ENCODE results near the gene TCP11L2.

The TCP11L2 gene

GRCh38 chr12:106331599-106331998 is 29.1 kb downstream of the TCP11L2 start:
- Histone ChIP-seq H3K9me3 (replicated peaks; ENCODE audit: insufficient read depth, low read length) (no peaks in the 10 kb centered on the region), H4K20me1 (ENCODE audit: insufficient read depth, low read length) (no peaks in the 10 kb centered on the region), H3K4me3 (ENCODE audit: low read length) (no peak overlapping the region), H3K9me2 (replicated peaks; ENCODE audit: insufficient read depth, low read length) (no peaks in the 10 kb centered on the region), H3K4me1 (ENCODE audit: low read length) (no peaks in the 10 kb centered on the region), H3K79me2 (ENCODE audit: low read length) (no peaks in the 10 kb centered on the region), H2AFZ (ENCODE audit: low read length) (no peak overlapping the region), H3K4me2 (ENCODE audit: low read depth, low read length) (no peak overlapping the region), H3K27me3 (replicated peaks; ENCODE audit: insufficient read depth, low read length) (no peaks in the 10 kb centered on the region), H3F3A (ENCODE audit: insufficient read depth, low read length) (no peaks in the 10 kb centered on the region), H3K36me3 (replicated peaks; ENCODE audit: insufficient read depth, low read length) (no peaks in the 10 kb centered on the region), H3K9ac (ENCODE audit: low read length) (no peak overlapping the region), H3K27ac (ENCODE audit: low read length) (no peak overlapping the region)
- DNase-seq: no peak
- TF ChIP-seq CTCF (IDR thresholded peaks at IDR 0.05; ENCODE audit: low read length) (no peak), EZH2 (optimal IDR thresholded peaks at IDR 0.05; ENCODE audit: low read depth, low read length) (no peak), EZH2phosphoT487 (IDR thresholded peaks at IDR 0.05; ENCODE audit: low read length) (no peak)

DNA sequence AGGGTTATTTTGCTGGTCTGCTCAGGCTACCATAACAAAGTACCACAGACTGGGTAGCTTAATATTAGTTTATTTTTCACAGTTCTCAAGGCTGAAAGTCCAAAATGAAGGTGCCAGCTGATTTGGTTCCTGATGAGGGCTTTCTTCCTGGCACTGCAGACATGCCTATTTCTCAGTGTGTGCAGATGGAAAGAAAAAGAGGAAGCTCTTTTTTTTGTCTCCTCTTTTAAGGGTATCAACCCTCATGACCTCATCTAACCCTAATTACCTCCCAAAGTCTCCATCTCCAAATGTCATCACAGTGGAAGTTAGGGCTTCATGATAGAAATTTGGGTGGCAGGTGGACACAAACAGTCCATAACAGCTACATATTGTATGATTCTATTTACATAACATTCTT is 30.0 kb downstream of the TCP11L2 start:
- Histone ChIP-seq H4K20me1 (ENCODE audit: insufficient read depth, low read length) (no peaks in the 10 kb centered on the region), H3K4me2 (ENCODE audit: low read depth, low read length) (no peak overlapping the region), H3K4me1 (ENCODE audit: low read length) (no peaks in the 10 kb centered on the region), H3K27me3 (replicated peaks; ENCODE audit: insufficient read depth, low read length) (no peaks in the 10 kb centered on the region), H3F3A (ENCODE audit: insufficient read depth, low read length) (no peaks in the 10 kb centered on the region), H3K9me3 (replicated peaks; ENCODE audit: insufficient read depth, low read length) (no peaks in the 10 kb centered on the region), H3K79me2 (ENCODE audit: low read length) (no peaks in the 10 kb centered on the region), H3K36me3 (replicated peaks; ENCODE audit: insufficient read depth, low read length) (no peaks in the 10 kb centered on the region), H3K9me2 (replicated peaks; ENCODE audit: insufficient read depth, low read length) (no peaks in the 10 kb centered on the region), H3K4me3 (ENCODE audit: low read length) (no peak overlapping the region), H2AFZ (ENCODE audit: low read length) (no peak overlapping the region), H3K9ac (ENCODE audit: low read length) (no peak overlapping the region), H3K27ac (ENCODE audit: low read length) (no peak overlapping the region)
- DNase-seq: no peak
- TF ChIP-seq EZH2phosphoT487 (IDR thresholded peaks at IDR 0.05; ENCODE audit: low read length) (no peak), CTCF (IDR thresholded peaks at IDR 0.05; ENCODE audit: low read length) (no peak), EZH2 (optimal IDR thresholded peaks at IDR 0.05; ENCODE audit: low read depth, low read length) (no peak)

DNA sequence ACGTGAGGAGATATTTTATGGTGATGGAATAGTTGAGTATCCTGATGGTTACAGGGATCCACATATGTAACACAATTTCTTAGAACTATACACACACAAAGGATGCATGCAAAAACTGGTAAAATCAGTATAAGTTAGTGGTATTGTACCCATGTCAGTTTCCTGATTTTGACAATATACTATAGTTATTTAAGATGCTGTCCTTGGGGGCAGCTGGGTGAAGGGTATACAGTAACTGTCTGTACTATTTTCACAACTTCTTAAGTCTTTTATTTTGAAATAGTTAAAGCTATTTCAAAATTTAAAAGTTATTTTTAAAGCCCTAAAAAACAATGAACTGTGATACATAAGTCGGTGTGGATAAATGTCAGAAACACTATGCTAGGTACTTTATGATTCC is 30.5 kb downstream of the TCP11L2 start:
- Histone ChIP-seq H3K9me3 (replicated peaks; ENCODE audit: insufficient read depth, low read length) (no peaks in the 10 kb centered on the region), H3K9ac (ENCODE audit: low read length) (no peak overlapping the region), H2AFZ (ENCODE audit: low read length) (no peak overlapping the region), H3K27me3 (replicated peaks; ENCODE audit: insufficient read depth, low read length) (no peaks in the 10 kb centered on the region), H3K27ac (ENCODE audit: low read length) (no peak overlapping the region), H3K4me1 (ENCODE audit: low read length) (no peaks in the 10 kb centered on the region), H3K79me2 (ENCODE audit: low read length) (no peaks in the 10 kb centered on the region), H3K36me3 (replicated peaks; ENCODE audit: insufficient read depth, low read length) (no peaks in the 10 kb centered on the region), H3K9me2 (replicated peaks; ENCODE audit: insufficient read depth, low read length) (no peaks in the 10 kb centered on the region), H4K20me1 (ENCODE audit: insufficient read depth, low read length) (no peaks in the 10 kb centered on the region), H3K4me3 (ENCODE audit: low read length) (no peak overlapping the region), H3K4me2 (ENCODE audit: low read depth, low read length) (no peak overlapping the region), H3F3A (ENCODE audit: insufficient read depth, low read length) (no peaks in the 10 kb centered on the region)
- no peak for DNase-seq
- TF ChIP-seq CTCF (IDR thresholded peaks at IDR 0.05; ENCODE audit: low read length) (no peak), EZH2 (optimal IDR thresholded peaks at IDR 0.05; ENCODE audit: low read depth, low read length) (no peak), EZH2phosphoT487 (IDR thresholded peaks at IDR 0.05; ENCODE audit: low read length) (no peak)
